HCT116 (cell line): ENCODE results near the gene SYNE2. TPM values are rescaled to one million over a fixed set of nuclear protein-coding genes. Genes with fewer than 3 reads are reported as not detected.

Experiments
- ATAC-seq: fragments of 200-7000 bp; cut with Tn5 transposase; 2 replicates; pipeline ENCODE4 v1.9.1; 2020; ENCODE audit warnings: mild to moderate bottlenecking, moderate library complexity
- BruUV-seq: library from RNA; stranded (reverse); fragments of 400-500 nt; replicated peaks from 2 replicates; lab custom pipeline; 2021; lab: Mats Ljungman, UMichigan
- CTCF ChIA-PET: fragments of 300-600 bp; sonication (Branson Sonifier 250); formaldehyde crosslinking; loops from one replicate; lab custom pipeline; 2021; ENCODE audit warnings: antibody characterized with exemption; lab: Charles Lee
- POLR2A ChIA-PET: fragments of 300-600, 350-600 bp; sonication (Branson Sonifier 250); formaldehyde crosslinking; loops from one replicate; lab custom pipeline; 2021; ENCODE audit warnings: antibody characterized with exemption; lab: Charles Lee
- RAD21 ChIA-PET, 2 experiments: fragments of 300-600 bp; sonication (Branson Sonifier 250); formaldehyde crosslinking; loops; one replicate each; lab custom pipeline; 2023; ENCODE audit warnings: low total read pairs in 2 of 2; ENCODE audit not compliant: uncharacterized antibody in 2 of 2, unreplicated experiment in 2 of 2, low non-redundant PET in 1 of 2; lab: Charles Lee
- DNase-seq: peaks from one replicate; pipeline ENCODE4 v3.0.0-alpha.2; 2010; ENCODE audit warnings: low read depth, low spot score
- H2AFZ ChIP-seq: fragments of 200-600 bp; shearing (Covaris generic), sonication (generic); 2 replicates; pipeline ENCODE4 v1.6.1; 2017; ENCODE audit warnings: low read depth, mixed run types, mixed read lengths, antibody characterized with exemption, low read length; ENCODE audit not compliant: poor library complexity, severe bottlenecking
- H3K27ac ChIP-seq: 2 replicates; pipeline ENCODE4 v1.5.1; 2012; ENCODE audit warnings: low read depth, low read length
- H3K27me3 ChIP-seq: fragments of 200-600 bp; sonication (generic); 2 replicates; pipeline ENCODE4 v1.6.1; 2016; ENCODE audit warnings: mixed run types, low read length, mixed read lengths; ENCODE audit not compliant: insufficient read depth
- H3K36me3 ChIP-seq, 2 experiments: fragments of 200-500 bp in 1 of 2; fragments of 200-600 bp in 1 of 2; sonication (Bioruptor generic) in 1 of 2; sonication (generic) in 1 of 2; 2 replicates each; pipeline versions ENCODE4 v1.5.1 to v1.6.1; 2014 to 2016; ENCODE audit warnings: low read length in 2 of 2, inconsistent platforms in 1 of 2, mixed read lengths in 1 of 2, mixed run types in 1 of 2; ENCODE audit not compliant: insufficient read depth in 2 of 2, control insufficient read depth in 1 of 2
- H3K4me1 ChIP-seq, 2 experiments: fragments of 200-600 bp in 1 of 2; sonication (generic) in 1 of 2; 2 replicates each; pipeline versions ENCODE4 v1.5.1 to v1.6.1; 2012 to 2017; ENCODE audit warnings: low read length in 2 of 2, inconsistent platforms in 1 of 2, mild to moderate bottlenecking in 1 of 2, mixed read lengths in 1 of 2, mixed run types in 1 of 2, moderate library complexity in 1 of 2; ENCODE audit not compliant: insufficient read depth in 2 of 2, control insufficient read depth in 1 of 2
- H3K4me2 ChIP-seq: fragments of 200-600 bp; sonication (generic); 2 replicates; pipeline ENCODE4 v1.6.1; 2017; ENCODE audit warnings: mixed run types, low read length, mixed read lengths
- H3K4me3 ChIP-seq, 2 experiments: fragments of 200-600 bp in 1 of 2; sonication (generic) in 1 of 2; replicated peaks in 1 of 2; 2 replicates each; pipeline ENCODE4 v1.5.1; 2011 to 2016; ENCODE audit warnings: low read length in 2 of 2, control low read depth in 1 of 2, low read depth in 1 of 2, mild to moderate bottlenecking in 1 of 2, mixed read lengths in 1 of 2, mixed run types in 1 of 2
- H3K79me2 ChIP-seq: fragments of 200-600 bp; sonication (generic); 2 replicates; pipeline ENCODE4 v1.6.1; 2017; ENCODE audit warnings: mild to moderate bottlenecking, mixed run types, low read length, moderate library complexity, mixed read lengths; ENCODE audit not compliant: insufficient read depth
- H3K9ac ChIP-seq: fragments of 200-600 bp; sonication (generic); 2 replicates; pipeline ENCODE4 v1.6.1; 2016; ENCODE audit warnings: low read length, mixed read lengths
- H3K9me2 ChIP-seq: fragments of 200-600 bp; sonication (generic), shearing (Covaris generic); 2 replicates; pipeline ENCODE4 v1.6.1; 2017; ENCODE audit warnings: mixed run types, mild to moderate bottlenecking, moderate library complexity; ENCODE audit not compliant: insufficient read depth
- H3K9me3 ChIP-seq, 2 experiments: fragments of 200-500 bp in 1 of 2; fragments of 200-600 bp in 1 of 2; sonication (Bioruptor generic) in 1 of 2; sonication (generic) in 1 of 2; 2 replicates each; pipeline ENCODE4 v1.6.1; 2014 to 2017; ENCODE audit warnings: low read length in 2 of 2, mixed read lengths in 2 of 2, inconsistent platforms in 1 of 2, low read depth in 1 of 2, mild to moderate bottlenecking in 1 of 2, mixed run types in 1 of 2, moderate library complexity in 1 of 2; ENCODE audit not compliant: control insufficient read depth in 1 of 2, insufficient read depth in 1 of 2
- H4K20me1 ChIP-seq: fragments of 200-600 bp; sonication (generic), shearing (Covaris generic); 2 replicates; pipeline ENCODE4 v1.6.1; 2017; ENCODE audit warnings: mixed run types, mild to moderate bottlenecking, moderate library complexity; ENCODE audit not compliant: insufficient read depth
- ELF1 ChIP-seq: IDR thresholded peaks from 2 replicates; pipeline ENCODE4 v1.6.1; 2012; ENCODE audit warnings: low read depth, borderline replicate concordance
- EZH2 ChIP-seq: fragments of 200-600 bp; sonication (generic); IDR thresholded peaks from 2 replicates; pipeline ENCODE4 v1.6.1; 2017; ENCODE audit warnings: antibody characterized with exemption, mixed run types
- EZH2phosphoT487 ChIP-seq: fragments of 200-600 bp; IDR thresholded peaks from 2 replicates; pipeline ENCODE4 v1.6.1; 2018; ENCODE audit warnings: antibody characterized with exemption, borderline replicate concordance
- SIN3A ChIP-seq: IDR thresholded peaks from 2 replicates; pipeline ENCODE4 v1.6.1; 2012; ENCODE audit warnings: low read depth
- SP1 ChIP-seq: IDR thresholded peaks from 2 replicates; pipeline ENCODE4 v1.6.1; 2012; ENCODE audit warnings: low read depth
- SRF ChIP-seq: IDR thresholded peaks from 2 replicates; pipeline ENCODE4 v1.6.1; 2012; ENCODE audit warnings: low read depth
- ZBTB33 ChIP-seq: IDR thresholded peaks from 2 replicates; pipeline ENCODE4 v1.6.1; 2011; ENCODE audit warnings: mild to moderate bottlenecking, low read length, moderate library complexity; ENCODE audit not compliant: insufficient replicate concordance; ENCODE audit errors: extremely low read depth
- ZFX ChIP-seq: fragments of 450-650 bp; IDR thresholded peaks from 2 replicates; pipeline ENCODE4 v1.6.1; 2017
- intact Hi-C: fragments of 100-400 bp; cut with micrococcal nuclease; formaldehyde crosslinking; loops from 2 replicates; pipeline ENCODE4 v1.10.0; 2022
- total RNA-seq: library from RNA; stranded (reverse); gene quantifications from one replicate; pipeline ENCODE4 v1.2.1, GENCODE V29; 2021; ENCODE audit not compliant: unreplicated experiment

SYNE2 gene
- total RNA-seq, 1 experiment from 2014 or later = 28.8 TPM

- TF ChIP-seq ZBTB33 (no peak), ELF1 (no peak), SP1 (no peak), SIN3A (no peak), SRF (no peak)
- POLR2A ChIA-PET = no interaction called here
Observed at GRCh38 chr14:64062381-64063115, 209.7 kb downstream of the SYNE2 start.

GRCh38 chr14:64064447-64064846, 211.6 kb downstream of the SYNE2 start:
- Histone ChIP-seq H3K4me3 (no peak overlapping the region), H3K27ac (no peak overlapping the region), H3K9me2 (no peaks in the 10 kb centered on the region)
- intact Hi-C loops = no loop called here
- BruUV-seq = no TSS peak
- POLR2A ChIA-PET = no interaction called here
- no peak for TF ChIP-seq ZFX
- TF ChIP-seq EZH2phosphoT487 = no peak
- no peak for TF ChIP-seq SP1
- TF ChIP-seq ELF1 = no peak
- no peak for TF ChIP-seq EZH2
- TF ChIP-seq ZBTB33 = no peak
- TF ChIP-seq, all 23 proteins: peak for 0
- H3K4me2 ChIP-seq = no peak overlapping the region
- H4K20me1 ChIP-seq = no peaks in the 10 kb centered on the region
- no peaks in the 10 kb centered on the region for H3K79me2 ChIP-seq
- no peak overlapping the region for H3K9ac ChIP-seq
- ATAC-seq (no peak), DNase-seq (no peak)
- no peaks in the 10 kb centered on the region for H3K27me3 ChIP-seq
- H3K36me3 ChIP-seq = no peaks in the 10 kb centered on the region
- no peak overlapping the region for H2AFZ ChIP-seq
- no peaks in the 10 kb centered on the region for H3K9me3 ChIP-seq
- CTCF ChIA-PET = no interaction called here
- peaks cover 18% of the 10 kb centered on the region in 2 experiments for H3K4me1 ChIP-seq
- RAD21 ChIA-PET = interaction anchor here in 1 of 2 experiments (0.7 kb wide), 1 partner anchor 19 kb away, joined by 4 read pairs; no protein-coding TSS in a partner anchor

More at GRCh38 chr14:64062381-64063115, 209.7 kb downstream of the SYNE2 start:
- H3K36me3 ChIP-seq = no peaks in the 10 kb centered on the region
- no peaks in the 10 kb centered on the region for H3K27me3 ChIP-seq
- BruUV-seq = no TSS peak
- H3K4me3 ChIP-seq = no peak overlapping the region
- ChIA-PET RAD21 (no interaction called here), CTCF (no interaction called here)
- no peaks in the 10 kb centered on the region for H4K20me1 ChIP-seq
- no peak overlapping the region for H2AFZ ChIP-seq
- intact Hi-C loops = no loop called here
- H3K27ac ChIP-seq = no peak overlapping the region
- peaks cover 18% of the 10 kb centered on the region in 2 experiments for H3K4me1 ChIP-seq
- H3K4me2 ChIP-seq = no peak overlapping the region
- no peak overlapping the region for H3K9ac ChIP-seq
- ATAC-seq = no peak
- H3K9me2 ChIP-seq = no peaks in the 10 kb centered on the region
- no peak for DNase-seq
- no peaks in the 10 kb centered on the region for H3K9me3 ChIP-seq
- H3K79me2 ChIP-seq = no peaks in the 10 kb centered on the region
